ENCODE data around the gene ME3.

The ME3 gene

GRCh38 chr11:86687185-86687778, 14.9 kb upstream of the ME3 start:
- in situ Hi-C loops (cut with HindIII; ENCODE audit: low pct_unique_long_range_greater_than_20kb, low sequenced_read_pairs), result no loop called here
- no peak for DNase-seq (ENCODE audit: low read depth in 1 of 2, low spot score in 1 of 2)
- TF ChIP-seq JUND (IDR thresholded peaks at IDR 0.05; ENCODE audit: low read depth), result no peak

GRCh38 chr11:86686531-86686930, 14.1 kb upstream of the ME3 start:
- in situ Hi-C loops (cut with HindIII; ENCODE audit: low pct_unique_long_range_greater_than_20kb, low sequenced_read_pairs), result no loop called here

GRCh38 chr11:86681483-86681756, 9.0 kb upstream of the ME3 start:
- DNase-seq (ENCODE audit: low read depth in 1 of 2, low spot score in 1 of 2), result no peak
- in situ Hi-C loops (cut with HindIII; ENCODE audit: low pct_unique_long_range_greater_than_20kb, low sequenced_read_pairs), result no loop called here

More at GRCh38 chr11:86686531-86686930, 14.1 kb upstream of the ME3 start:
- no peak for DNase-seq (ENCODE audit: low read depth in 1 of 2, low spot score in 1 of 2)
- TF ChIP-seq JUND (IDR thresholded peaks at IDR 0.05; ENCODE audit: low read depth), result no peak

GRCh38 chr11:86680716-86681482, 8.5 kb upstream of the ME3 start:
- no peak for DNase-seq (ENCODE audit: low read depth in 1 of 2, low spot score in 1 of 2)
- TF ChIP-seq JUND (IDR thresholded peaks at IDR 0.05; ENCODE audit: low read depth), result no peak
- in situ Hi-C loops (cut with HindIII; ENCODE audit: low pct_unique_long_range_greater_than_20kb, low sequenced_read_pairs), result no loop called here

More at GRCh38 chr11:86681483-86681756, 9.0 kb upstream of the ME3 start:
- TF ChIP-seq JUND (IDR thresholded peaks at IDR 0.05; ENCODE audit: low read depth), result no peak

GRCh38 chr11:86678823-86679222, 6.4 kb upstream of the ME3 start:
- TF ChIP-seq JUND (IDR thresholded peaks at IDR 0.05; ENCODE audit: low read depth), result no peak
- in situ Hi-C loops (cut with HindIII; ENCODE audit: low pct_unique_long_range_greater_than_20kb, low sequenced_read_pairs), result no loop called here
- DNase-seq (ENCODE audit: low read depth in 1 of 2, low spot score in 1 of 2), result no peak

GRCh38 chr11:86678296-86678695, 5.9 kb upstream of the ME3 start:
- no peak for TF ChIP-seq JUND (IDR thresholded peaks at IDR 0.05; ENCODE audit: low read depth)
- in situ Hi-C loops (cut with HindIII; ENCODE audit: low pct_unique_long_range_greater_than_20kb, low sequenced_read_pairs), result no loop called here
- no peak for DNase-seq (ENCODE audit: low read depth in 1 of 2, low spot score in 1 of 2)

GRCh38 chr11:86676533-86677154, 4.2 kb upstream of the ME3 start:
- in situ Hi-C loops (cut with HindIII; ENCODE audit: low pct_unique_long_range_greater_than_20kb, low sequenced_read_pairs), result no loop called here
- peak in 1 of 2 experiments; percentile 66 for DNase-seq (ENCODE audit: low read depth in 1 of 2, low spot score in 1 of 2)

GRCh38 chr11:86676010-86676409, 3.6 kb upstream of the ME3 start:
- in situ Hi-C loops (cut with HindIII; ENCODE audit: low pct_unique_long_range_greater_than_20kb, low sequenced_read_pairs), result no loop called here
- no peak for TF ChIP-seq JUND (IDR thresholded peaks at IDR 0.05; ENCODE audit: low read depth)
- DNase-seq (ENCODE audit: low read depth in 1 of 2, low spot score in 1 of 2), result no peak

More at GRCh38 chr11:86676533-86677154, 4.2 kb upstream of the ME3 start:
- TF ChIP-seq JUND (IDR thresholded peaks at IDR 0.05; ENCODE audit: low read depth), result no peak

- no peak for DNase-seq (ENCODE audit: low read depth in 1 of 2, low spot score in 1 of 2)
- TF ChIP-seq JUND (IDR thresholded peaks at IDR 0.05; ENCODE audit: low read depth), result no peak
- in situ Hi-C loops (cut with HindIII; ENCODE audit: low pct_unique_long_range_greater_than_20kb, low sequenced_read_pairs), result no loop called here
Observed at GRCh38 chr11:86675017-86675416, 2.6 kb upstream of the ME3 start.

GRCh38 chr11:86673872-86674750, 1.7 kb upstream of the ME3 start:
- no peak for DNase-seq (ENCODE audit: low read depth in 1 of 2, low spot score in 1 of 2)
- no peak for TF ChIP-seq JUND (IDR thresholded peaks at IDR 0.05; ENCODE audit: low read depth)
- in situ Hi-C loops (cut with HindIII; ENCODE audit: low pct_unique_long_range_greater_than_20kb, low sequenced_read_pairs), result no loop called here

GRCh38 chr11:86673055-86673843, 833 bp upstream of the ME3 start:
- in situ Hi-C loops (cut with HindIII; ENCODE audit: low pct_unique_long_range_greater_than_20kb, low sequenced_read_pairs), result no loop called here
- no peak for DNase-seq (ENCODE audit: low read depth in 1 of 2, low spot score in 1 of 2)
- no peak for TF ChIP-seq JUND (IDR thresholded peaks at IDR 0.05; ENCODE audit: low read depth)

GRCh38 chr11:86671531-86672006, 847 bp downstream of the ME3 start:
- no peak for TF ChIP-seq JUND (IDR thresholded peaks at IDR 0.05; ENCODE audit: low read depth)
- DNase-seq (ENCODE audit: low read depth in 1 of 2, low spot score in 1 of 2), result peak; percentile 9 to 33
- in situ Hi-C loops (cut with HindIII; ENCODE audit: low pct_unique_long_range_greater_than_20kb, low sequenced_read_pairs), result no loop called here

All from T47D (cell line).